Measurements from ENCODE around the gene OR51M1. TPM values are rescaled to one million over a fixed set of nuclear protein-coding genes. Genes with fewer than 3 reads are reported as not detected.
A peak's percentile ranks its signal among the peaks of the same experiment; 100 is the strongest.

The OR51M1 gene
- total and polyA plus RNA-seq, 4 donors = not detected

- 38% methylated on average over 1 of the region's 4 CpGs for WGBS (ENCODE audit: insufficient coverage)
- peak in 3 of 6 donors; percentile 33 to 58 (median 44) for DNase-seq (ENCODE audit: low read depth in 4 of 6, low spot score in 6 of 6)
- H3K4me1 ChIP-seq (ENCODE audit: control insufficient read depth, insufficient read depth, low read length) = no peaks in the 10 kb centered on the region
- H3K4me3 ChIP-seq (ENCODE audit: low read depth, low read length) = no peak overlapping the region
- H3K27me3 ChIP-seq (ENCODE audit: control insufficient read depth, insufficient read depth, low read length) = no peaks in the 10 kb centered on the region
- H3K27ac ChIP-seq (ENCODE audit: low read depth, low read length) = no peak overlapping the region
- H3K9me3 ChIP-seq (ENCODE audit: control insufficient read depth, insufficient read depth, low read length) = no peaks in the 10 kb centered on the region
- no peaks in the 10 kb centered on the region for H3K36me3 ChIP-seq (ENCODE audit: control insufficient read depth, insufficient read depth, low read length)
These were observed 2.8 kb upstream of the OR51M1 start for GRCh38 chr11:5380740-5381342.

GRCh38 chr11:5384335-5384734 is 723 bp downstream of the OR51M1 start:
- DNase-seq (ENCODE audit: low read depth in 4 of 6, low spot score in 6 of 6) = no peak
- Histone ChIP-seq H3K4me1 (ENCODE audit: control insufficient read depth, insufficient read depth, low read length) (no peaks in the 10 kb centered on the region), H3K9me3 (ENCODE audit: control insufficient read depth, insufficient read depth, low read length) (no peaks in the 10 kb centered on the region), H3K4me3 (ENCODE audit: low read depth, low read length) (no peak overlapping the region), H3K27ac (ENCODE audit: low read depth, low read length) (no peak overlapping the region), H3K27me3 (ENCODE audit: control insufficient read depth, insufficient read depth, low read length) (no peaks in the 10 kb centered on the region), H3K36me3 (ENCODE audit: control insufficient read depth, insufficient read depth, low read length) (no peaks in the 10 kb centered on the region)
- WGBS (ENCODE audit: insufficient coverage) = 60% methylated on average over 1 of the region's 2 CpGs

GRCh38 chr11:5390210-5390609 is 6.6 kb downstream of the OR51M1 start:
- 100% methylated on average over 1 of the region's 2 CpGs for WGBS (ENCODE audit: insufficient coverage)
- H3K27me3 ChIP-seq (ENCODE audit: control insufficient read depth, insufficient read depth, low read length) = no peaks in the 10 kb centered on the region
- no peak overlapping the region for H3K27ac ChIP-seq (ENCODE audit: low read depth, low read length)
- no peaks in the 10 kb centered on the region for H3K4me1 ChIP-seq (ENCODE audit: control insufficient read depth, insufficient read depth, low read length)
- no peaks in the 10 kb centered on the region for H3K9me3 ChIP-seq (ENCODE audit: control insufficient read depth, insufficient read depth, low read length)
- no peaks in the 10 kb centered on the region for H3K36me3 ChIP-seq (ENCODE audit: control insufficient read depth, insufficient read depth, low read length)
- no peak overlapping the region for H3K4me3 ChIP-seq (ENCODE audit: low read depth, low read length)
- no peak for DNase-seq (ENCODE audit: low read depth in 4 of 6, low spot score in 6 of 6)

- Histone ChIP-seq H3K4me3 (ENCODE audit: low read depth, low read length) (no peak overlapping the region), H3K4me1 (ENCODE audit: control insufficient read depth, insufficient read depth, low read length) (no peaks in the 10 kb centered on the region), H3K9me3 (ENCODE audit: control insufficient read depth, insufficient read depth, low read length) (no peaks in the 10 kb centered on the region), H3K27me3 (ENCODE audit: control insufficient read depth, insufficient read depth, low read length) (no peaks in the 10 kb centered on the region), H3K36me3 (ENCODE audit: control insufficient read depth, insufficient read depth, low read length) (no peaks in the 10 kb centered on the region), H3K27ac (ENCODE audit: low read depth, low read length) (no peak overlapping the region)
- no peak for DNase-seq (ENCODE audit: low read depth in 4 of 6, low spot score in 6 of 6)
These were observed 10.5 kb downstream of the OR51M1 start for GRCh38 chr11:5394091-5394490.

GRCh38 chr11:5398936-5399335 is 15.3 kb downstream of the OR51M1 start:
- H3K27me3 ChIP-seq (ENCODE audit: control insufficient read depth, insufficient read depth, low read length) = no peaks in the 10 kb centered on the region
- H3K9me3 ChIP-seq (ENCODE audit: control insufficient read depth, insufficient read depth, low read length) = no peaks in the 10 kb centered on the region
- no peak overlapping the region for H3K4me3 ChIP-seq (ENCODE audit: low read depth, low read length)
- no peak for DNase-seq (ENCODE audit: low read depth in 4 of 6, low spot score in 6 of 6)
- no peaks in the 10 kb centered on the region for H3K4me1 ChIP-seq (ENCODE audit: control insufficient read depth, insufficient read depth, low read length)
- no peaks in the 10 kb centered on the region for H3K36me3 ChIP-seq (ENCODE audit: control insufficient read depth, insufficient read depth, low read length)
- no peak overlapping the region for H3K27ac ChIP-seq (ENCODE audit: low read depth, low read length)

- no peak overlapping the region for H3K4me3 ChIP-seq (ENCODE audit: low read depth, low read length)
- no peaks in the 10 kb centered on the region for H3K27me3 ChIP-seq (ENCODE audit: control insufficient read depth, insufficient read depth, low read length)
- no peak for DNase-seq (ENCODE audit: low read depth in 4 of 6, low spot score in 6 of 6)
- H3K4me1 ChIP-seq (ENCODE audit: control insufficient read depth, insufficient read depth, low read length) = no peaks in the 10 kb centered on the region
- no peaks in the 10 kb centered on the region for H3K36me3 ChIP-seq (ENCODE audit: control insufficient read depth, insufficient read depth, low read length)
- H3K27ac ChIP-seq (ENCODE audit: low read depth, low read length) = no peak overlapping the region
- no peaks in the 10 kb centered on the region for H3K9me3 ChIP-seq (ENCODE audit: control insufficient read depth, insufficient read depth, low read length)
These were observed 21.6 kb downstream of the OR51M1 start for GRCh38 chr11:5405173-5405572.

GRCh38 chr11:5420993-5421392 is 37.4 kb downstream of the OR51M1 start:
- H3K9me3 ChIP-seq (ENCODE audit: control insufficient read depth, insufficient read depth, low read length) = no peaks in the 10 kb centered on the region
- no peaks in the 10 kb centered on the region for H3K27me3 ChIP-seq (ENCODE audit: control insufficient read depth, insufficient read depth, low read length)
- H3K36me3 ChIP-seq (ENCODE audit: control insufficient read depth, insufficient read depth, low read length) = no peaks in the 10 kb centered on the region
- no peaks in the 10 kb centered on the region for H3K4me1 ChIP-seq (ENCODE audit: control insufficient read depth, insufficient read depth, low read length)
- no peak overlapping the region for H3K27ac ChIP-seq (ENCODE audit: low read depth, low read length)
- WGBS (ENCODE audit: insufficient coverage) = 52% methylated on average over 5 of the region's 5 CpGs
- H3K4me3 ChIP-seq (ENCODE audit: low read depth, low read length) = no peak overlapping the region
- DNase-seq (ENCODE audit: low read depth in 4 of 6, low spot score in 6 of 6) = no peak

- H3K4me3 ChIP-seq (ENCODE audit: low read depth, low read length) = no peak within 1 kb of the TSS
- no peak for DNase-seq (ENCODE audit: low read depth in 4 of 6, low spot score in 6 of 6)
- no CpG with 5 or more reads among the region's 1 CpG for WGBS (ENCODE audit: insufficient coverage)
- no peaks in the 10 kb centered on the region for H3K27me3 ChIP-seq (ENCODE audit: control insufficient read depth, insufficient read depth, low read length)
- H3K4me1 ChIP-seq (ENCODE audit: control insufficient read depth, insufficient read depth, low read length) = no peaks in the 10 kb centered on the region
- H3K9me3 ChIP-seq (ENCODE audit: control insufficient read depth, insufficient read depth, low read length) = no peaks in the 10 kb centered on the region
- H3K27ac ChIP-seq (ENCODE audit: low read depth, low read length) = no peak within 1 kb of the TSS
- H3K36me3 ChIP-seq (ENCODE audit: control insufficient read depth, insufficient read depth, low read length) = no peaks in the 10 kb centered on the region
These were observed 38.2 kb downstream of the OR51M1 start, which contains the start of gene OR51Q1 for GRCh38 chr11:5421811-5422210. Gene OR51Q1, plus strand, starts transcription at chr11:5422111. Its CDS starts 90 bp downstream, at chr11:5422201.

- WGBS (ENCODE audit: insufficient coverage) = no CpG with 5 or more reads among the region's 3 CpGs
- DNase-seq (ENCODE audit: low read depth in 4 of 6, low spot score in 6 of 6) = no peak
- H3K27me3 ChIP-seq (ENCODE audit: control insufficient read depth, insufficient read depth, low read length) = no peaks in the 10 kb centered on the region
- H3K4me3 ChIP-seq (ENCODE audit: low read depth, low read length) = no peak overlapping the region
- H3K9me3 ChIP-seq (ENCODE audit: control insufficient read depth, insufficient read depth, low read length) = no peaks in the 10 kb centered on the region
- no peak overlapping the region for H3K27ac ChIP-seq (ENCODE audit: low read depth, low read length)
- H3K4me1 ChIP-seq (ENCODE audit: control insufficient read depth, insufficient read depth, low read length) = no peaks in the 10 kb centered on the region
- H3K36me3 ChIP-seq (ENCODE audit: control insufficient read depth, insufficient read depth, low read length) = no peaks in the 10 kb centered on the region
These were observed 39.5 kb downstream of the OR51M1 start for GRCh38 chr11:5423131-5423530.

GRCh38 chr11:5441414-5441813 is 57.8 kb downstream of the OR51M1 start, which contains the start of gene OR51I1:
Gene OR51I1, minus strand, starts transcription at chr11:5441514. Its CDS starts 0 bp downstream, at chr11:5441514.
- Histone ChIP-seq H3K4me1 (ENCODE audit: control insufficient read depth, insufficient read depth, low read length) (no peaks in the 10 kb centered on the region), H3K4me3 (ENCODE audit: low read depth, low read length) (no peak within 1 kb of the TSS), H3K9me3 (ENCODE audit: control insufficient read depth, insufficient read depth, low read length) (peaks cover 1% of the 10 kb centered on the region), H3K27ac (ENCODE audit: low read depth, low read length) (no peak within 1 kb of the TSS), H3K36me3 (ENCODE audit: control insufficient read depth, insufficient read depth, low read length) (no peaks in the 10 kb centered on the region), H3K27me3 (ENCODE audit: control insufficient read depth, insufficient read depth, low read length) (no peaks in the 10 kb centered on the region)
- WGBS (ENCODE audit: insufficient coverage) = no CpG with 5 or more reads among the region's 2 CpGs
- DNase-seq (ENCODE audit: low read depth in 4 of 6, low spot score in 6 of 6) = no peak

All from spinal cord (tissue), 10 donors.